IPS-NIHi11 (cell line): ENCODE results near the gene UBTD2.
"Not testable (repeated sequence)": the region's sequence is repeated elsewhere in the genome, so short reads cannot be mapped to it uniquely, and the experiment has no call there.

ENCODE experiments used
- DNase-seq: peaks from one replicate; pipeline ENCODE4 v3.0.0; 2012; ENCODE audit warnings: mixed read lengths, low spot score

Gene UBTD2

GRCh38 chr5:172283020-172283861, at the start of gene UBTD2:
UBTD2 (minus strand) TSS chr5:172283764; CDS start chr5:172283665, 99 bp downstream.
- DNase-seq, result peak; percentile 93

GRCh38 chr5:172326901-172327300, 43.3 kb upstream of the UBTD2 start:
- DNase-seq, result not testable (repeated sequence)

- no peak for DNase-seq
Observed at GRCh38 chr5:172325452-172325851, 41.9 kb upstream of the UBTD2 start.

GRCh38 chr5:172322028-172322965, 38.7 kb upstream of the UBTD2 start:
- no peak for DNase-seq

GRCh38 chr5:172321593-172321992, 38.0 kb upstream of the UBTD2 start:
- no peak for DNase-seq

- no peak for DNase-seq
Observed at GRCh38 chr5:172319708-172320441, 36.3 kb upstream of the UBTD2 start.

- DNase-seq, result no peak
Observed at GRCh38 chr5:172315587-172316493, 32.3 kb upstream of the UBTD2 start.

GRCh38 chr5:172313915-172314314, 30.4 kb upstream of the UBTD2 start:
- DNase-seq, result no peak

- DNase-seq, result no peak
Observed at GRCh38 chr5:172312286-172312685, 28.7 kb upstream of the UBTD2 start.

GRCh38 chr5:172311605-172312004, 28.0 kb upstream of the UBTD2 start:
- no peak for DNase-seq

- DNase-seq, result no peak
Observed at GRCh38 chr5:172311026-172311425, 27.5 kb upstream of the UBTD2 start.

GRCh38 chr5:172305380-172305779, 21.8 kb upstream of the UBTD2 start:
- no peak for DNase-seq

- no peak for DNase-seq
Observed at GRCh38 chr5:172303572-172304335, 20.2 kb upstream of the UBTD2 start.

- no peak for DNase-seq
Observed at GRCh38 chr5:172303162-172303561, 19.6 kb upstream of the UBTD2 start.

GRCh38 chr5:172302047-172302710, 18.6 kb upstream of the UBTD2 start:
- DNase-seq, result no peak

GRCh38 chr5:172299916-172300439, 16.4 kb upstream of the UBTD2 start:
- DNase-seq, result no peak

- no peak for DNase-seq
Observed at GRCh38 chr5:172294831-172295230, 11.3 kb upstream of the UBTD2 start.

- no peak for DNase-seq
Observed at GRCh38 chr5:172293745-172294342, 10.3 kb upstream of the UBTD2 start.
